ENCODE data around the gene TMEM255B. TPM values are rescaled to one million over a fixed set of nuclear protein-coding genes. Genes with fewer than 3 reads are reported as not detected.
"Not testable (repeated sequence)": the region's sequence is repeated elsewhere in the genome, so short reads cannot be mapped to it uniquely, and the experiment has no call there.

TMEM255B gene
- total RNA-seq, 1 donor from 2014 or later: 8.4 TPM

- H3K27ac ChIP-seq (ENCODE audit: low read depth, low read length): no peak overlapping the region
- no peaks in the 10 kb centered on the region for H3K36me3 ChIP-seq (ENCODE audit: insufficient read depth, low read length)
- no peak overlapping the region for H3K27ac Mint-ChIP-seq (ENCODE audit: unreplicated experiment)
- H3K27me3 Mint-ChIP-seq (ENCODE audit: low read depth, unreplicated experiment): no peaks in the 10 kb centered on the region
- no peak overlapping the region for H3K4me3 ChIP-seq (ENCODE audit: insufficient read depth, low read depth, low read length)
- no peaks in the 10 kb centered on the region for H3K9me3 ChIP-seq (ENCODE audit: insufficient read depth, low read depth, low read length)
- no peak overlapping the region for H3K9ac ChIP-seq (ENCODE audit: low read length)
- FAIRE-seq: no peak
- H3K36me3 Mint-ChIP-seq (ENCODE audit: low read depth, unreplicated experiment): peaks cover 30% of the 10 kb centered on the region
- no peak for DNase-seq (ENCODE audit: low read depth)
- peaks cover 4% of the 10 kb centered on the region for H4K20me1 ChIP-seq (ENCODE audit: insufficient read depth, low read length)
- H3K27me3 ChIP-seq (ENCODE audit: insufficient read depth, low read length): no peaks in the 10 kb centered on the region
- no peak overlapping the region for H3K4me3 Mint-ChIP-seq (ENCODE audit: unreplicated experiment)
- TF ChIP-seq EZH2 (IDR thresholded peaks at IDR 0.05; ENCODE audit: insufficient read depth, low read length) (no peak), CTCF (IDR thresholded peaks at IDR 0.05; ENCODE audit: insufficient read depth, low read depth, low read length) (no peak)
- H2AFZ ChIP-seq (ENCODE audit: low read depth, low read length): no peak overlapping the region
- H3K9me3 Mint-ChIP-seq (ENCODE audit: unreplicated experiment): no peaks in the 10 kb centered on the region
- H3K4me1 Mint-ChIP-seq (ENCODE audit: low read depth, unreplicated experiment): peaks cover 9% of the 10 kb centered on the region
- H3K4me2 ChIP-seq (ENCODE audit: low read length): no peak overlapping the region
- peaks cover 27% of the 10 kb centered on the region for H3K4me1 ChIP-seq (ENCODE audit: insufficient read depth, low read length)
- no peaks in the 10 kb centered on the region for H3K79me2 ChIP-seq (ENCODE audit: insufficient read depth, low read length)
Measured at GRCh38 chr13:113823771-113824170, 64.7 kb downstream of the TMEM255B start.

GRCh38 chr13:113825841-113826240, 66.8 kb downstream of the TMEM255B start:
- no peaks in the 10 kb centered on the region for H3K9me3 Mint-ChIP-seq (ENCODE audit: unreplicated experiment)
- no peak for FAIRE-seq
- H3K4me1 Mint-ChIP-seq (ENCODE audit: low read depth, unreplicated experiment): peaks cover 8% of the 10 kb centered on the region

GRCh38 chr13:113826446-113826845, 67.4 kb downstream of the TMEM255B start:
- not testable (repeated sequence) for H3K9me3 ChIP-seq (ENCODE audit: insufficient read depth, low read depth, low read length); DNase-seq (ENCODE audit: low read depth); H3K27me3 ChIP-seq (ENCODE audit: insufficient read depth, low read length); H3K27ac ChIP-seq (ENCODE audit: low read depth, low read length); H3K4me3 Mint-ChIP-seq (ENCODE audit: unreplicated experiment); H3K4me3 ChIP-seq (ENCODE audit: insufficient read depth, low read depth, low read length); H3K79me2 ChIP-seq (ENCODE audit: insufficient read depth, low read length); H3K9ac ChIP-seq (ENCODE audit: low read length); H2AFZ ChIP-seq (ENCODE audit: low read depth, low read length); H3K27ac Mint-ChIP-seq (ENCODE audit: unreplicated experiment); H3K9me3 Mint-ChIP-seq (ENCODE audit: unreplicated experiment); H3K27me3 Mint-ChIP-seq (ENCODE audit: low read depth, unreplicated experiment); H3K36me3 ChIP-seq (ENCODE audit: insufficient read depth, low read length); H3K4me1 Mint-ChIP-seq (ENCODE audit: low read depth, unreplicated experiment); H3K4me2 ChIP-seq (ENCODE audit: low read length); FAIRE-seq
- peaks cover 30% of the 10 kb centered on the region for H3K36me3 Mint-ChIP-seq (ENCODE audit: low read depth, unreplicated experiment)
- H3K4me1 ChIP-seq (ENCODE audit: insufficient read depth, low read length): peaks cover 12% of the 10 kb centered on the region
- peaks cover 14% of the 10 kb centered on the region for H4K20me1 ChIP-seq (ENCODE audit: insufficient read depth, low read length)

More at GRCh38 chr13:113825841-113826240, 66.8 kb downstream of the TMEM255B start:
- H3K4me1 ChIP-seq (ENCODE audit: insufficient read depth, low read length): peaks cover 16% of the 10 kb centered on the region
- H4K20me1 ChIP-seq (ENCODE audit: insufficient read depth, low read length): peaks cover 14% of the 10 kb centered on the region
- no peak for TF ChIP-seq CTCF (IDR thresholded peaks at IDR 0.05; ENCODE audit: insufficient read depth, low read depth, low read length)
- Mint-ChIP-seq H3K4me3 (ENCODE audit: unreplicated experiment) (no peak overlapping the region), H3K36me3 (ENCODE audit: low read depth, unreplicated experiment) (peaks cover 33% of the 10 kb centered on the region), H3K27me3 (ENCODE audit: low read depth, unreplicated experiment) (no peaks in the 10 kb centered on the region), H3K27ac (ENCODE audit: unreplicated experiment) (peak overlapping the region; percentile 7)
- no peak for DNase-seq (ENCODE audit: low read depth)
- no peaks in the 10 kb centered on the region for H3K9me3 ChIP-seq (ENCODE audit: insufficient read depth, low read depth, low read length)
- no peak overlapping the region for H3K27ac ChIP-seq (ENCODE audit: low read depth, low read length)
- no peaks in the 10 kb centered on the region for H3K27me3 ChIP-seq (ENCODE audit: insufficient read depth, low read length)
- no peak overlapping the region for H3K9ac ChIP-seq (ENCODE audit: low read length)
- H3K4me3 ChIP-seq (ENCODE audit: insufficient read depth, low read depth, low read length): no peak overlapping the region
- H3K36me3 ChIP-seq (ENCODE audit: insufficient read depth, low read length): peaks cover 3% of the 10 kb centered on the region
- H2AFZ ChIP-seq (ENCODE audit: low read depth, low read length): no peak overlapping the region
- no peaks in the 10 kb centered on the region for H3K79me2 ChIP-seq (ENCODE audit: insufficient read depth, low read length)
- H3K4me2 ChIP-seq (ENCODE audit: low read length): no peak overlapping the region
